ENCODE data around the gene SKAP1.

The SKAP1 gene

GRCh38 chr17:48471817-48472410 lies 41.9 kb upstream of the SKAP1 start:
- no peak for DNase-seq
- Histone ChIP-seq H3K36me3 (no peaks in the 10 kb centered on the region), H3K4me3 (ENCODE audit: low read depth, low read length) (no peak overlapping the region), H3K4me1 (no peaks in the 10 kb centered on the region), H3K27me3 (peaks cover 53% of the 10 kb centered on the region), H3K9me3 (no peaks in the 10 kb centered on the region)
- peak; percentile 8; the same call in 1 of the 2 replicates for TF ChIP-seq CTCF (IDR thresholded peaks at IDR 0.05; ENCODE audit: low read depth, low read length)

GRCh38 chr17:48470388-48471034 lies 40.5 kb upstream of the SKAP1 start:
- no peak for TF ChIP-seq CTCF (IDR thresholded peaks at IDR 0.05; ENCODE audit: low read depth, low read length)
- Histone ChIP-seq H3K36me3 (no peaks in the 10 kb centered on the region), H3K4me3 (ENCODE audit: low read depth, low read length) (no peak overlapping the region), H3K9me3 (no peaks in the 10 kb centered on the region), H3K27me3 (peaks cover 60% of the 10 kb centered on the region), H3K4me1 (no peaks in the 10 kb centered on the region)
- no peak for DNase-seq

GRCh38 chr17:48469227-48469626 lies 39.2 kb upstream of the SKAP1 start:
- no peak for TF ChIP-seq CTCF (IDR thresholded peaks at IDR 0.05; ENCODE audit: low read depth, low read length)
- peaks cover 70% of the 10 kb centered on the region for H3K27me3 ChIP-seq
- DNase-seq = no peak

GRCh38 chr17:48468299-48468698 lies 38.3 kb upstream of the SKAP1 start:
- no peaks in the 10 kb centered on the region for H3K9me3 ChIP-seq
- H3K4me1 ChIP-seq = no peaks in the 10 kb centered on the region
- no peak for TF ChIP-seq CTCF (IDR thresholded peaks at IDR 0.05; ENCODE audit: low read depth, low read length)
- no peak for DNase-seq
- peaks cover 77% of the 10 kb centered on the region for H3K27me3 ChIP-seq
- no peak overlapping the region for H3K4me3 ChIP-seq (ENCODE audit: low read depth, low read length)
- no peaks in the 10 kb centered on the region for H3K36me3 ChIP-seq

More at GRCh38 chr17:48469227-48469626, 39.2 kb upstream of the SKAP1 start:
- no peaks in the 10 kb centered on the region for H3K4me1 ChIP-seq
- no peak overlapping the region for H3K4me3 ChIP-seq (ENCODE audit: low read depth, low read length)
- no peaks in the 10 kb centered on the region for H3K9me3 ChIP-seq
- H3K36me3 ChIP-seq = no peaks in the 10 kb centered on the region

- no peaks in the 10 kb centered on the region for H3K9me3 ChIP-seq
- H3K4me1 ChIP-seq = no peaks in the 10 kb centered on the region
- H3K27me3 ChIP-seq = peaks cover 77% of the 10 kb centered on the region
- no peak for DNase-seq
- TF ChIP-seq CTCF (IDR thresholded peaks at IDR 0.05; ENCODE audit: low read depth, low read length) = no peak
- no peaks in the 10 kb centered on the region for H3K36me3 ChIP-seq
- H3K4me3 ChIP-seq (ENCODE audit: low read depth, low read length) = no peak overlapping the region
Measured at GRCh38 chr17:48465884-48466283, 35.9 kb upstream of the SKAP1 start.

GRCh38 chr17:48463526-48463925 lies 33.5 kb upstream of the SKAP1 start:
- Histone ChIP-seq H3K27me3 (peaks cover 77% of the 10 kb centered on the region), H3K4me1 (no peaks in the 10 kb centered on the region), H3K4me3 (ENCODE audit: low read depth, low read length) (no peak overlapping the region), H3K9me3 (no peaks in the 10 kb centered on the region; the same call in 1 of the 2 replicates), H3K36me3 (no peaks in the 10 kb centered on the region)
- no peak for TF ChIP-seq CTCF (IDR thresholded peaks at IDR 0.05; ENCODE audit: low read depth, low read length)
- no peak for DNase-seq

Data from BE2C (cell line).